ENCODE results near the gene SYT2. TPM values are rescaled to one million over a fixed set of nuclear protein-coding genes. Genes with fewer than 3 reads are reported as not detected.
"Not testable (repeated sequence)": the region's sequence is repeated elsewhere in the genome, so short reads cannot be mapped to it uniquely, and the experiment has no call there.

SYT2 gene
- total RNA-seq, 1 donor from 2014 or later: not detected

DNA sequence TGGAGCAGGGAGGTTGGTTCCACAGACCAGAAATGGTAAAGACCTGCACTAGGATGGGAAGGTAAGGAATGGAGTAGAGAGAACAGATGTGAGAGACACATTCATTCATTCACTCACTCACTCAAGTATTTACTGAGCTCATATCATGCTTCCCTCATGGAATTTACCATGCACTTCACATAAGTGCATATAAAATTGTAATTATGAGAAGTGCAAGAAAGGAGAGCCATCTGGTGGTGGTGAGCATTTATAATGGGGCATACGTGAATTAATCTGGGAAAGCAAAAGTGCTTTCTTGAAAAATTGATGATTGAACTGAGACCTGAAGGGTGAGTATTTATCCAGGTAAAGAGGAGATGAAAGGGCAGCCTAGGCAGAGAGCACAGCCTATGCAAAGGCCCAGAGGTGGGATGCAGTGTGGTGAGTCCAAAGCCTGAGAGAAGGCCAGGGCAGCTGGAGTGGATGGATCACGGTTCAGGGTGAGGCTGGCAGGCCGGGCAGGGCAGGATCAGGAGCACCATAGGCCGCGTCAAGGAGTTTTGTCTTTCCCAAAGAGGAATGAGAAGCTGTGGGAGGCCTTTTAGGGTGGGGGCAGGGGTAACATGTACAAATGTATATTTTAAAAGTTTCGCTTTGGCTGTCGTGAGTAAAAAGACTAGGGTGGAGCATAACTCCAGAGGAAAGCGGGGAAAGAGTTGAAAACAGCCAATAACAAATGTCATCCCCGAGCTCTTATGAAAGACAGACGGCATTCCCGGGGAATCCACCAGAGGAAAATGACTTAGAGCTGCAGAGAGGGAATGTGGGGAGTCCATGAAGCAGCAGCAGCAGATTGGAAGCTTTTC lies 95.7 kb downstream of the SYT2 start:
- DNase-seq (ENCODE audit: low read depth); H3K4me3 ChIP-seq (ENCODE audit: low read depth, low read length): not testable (repeated sequence)
- TF ChIP-seq CTCF (conservative IDR thresholded peaks at IDR 0.05; ENCODE audit: low read depth, low read length): peak; percentile 37

DNA sequence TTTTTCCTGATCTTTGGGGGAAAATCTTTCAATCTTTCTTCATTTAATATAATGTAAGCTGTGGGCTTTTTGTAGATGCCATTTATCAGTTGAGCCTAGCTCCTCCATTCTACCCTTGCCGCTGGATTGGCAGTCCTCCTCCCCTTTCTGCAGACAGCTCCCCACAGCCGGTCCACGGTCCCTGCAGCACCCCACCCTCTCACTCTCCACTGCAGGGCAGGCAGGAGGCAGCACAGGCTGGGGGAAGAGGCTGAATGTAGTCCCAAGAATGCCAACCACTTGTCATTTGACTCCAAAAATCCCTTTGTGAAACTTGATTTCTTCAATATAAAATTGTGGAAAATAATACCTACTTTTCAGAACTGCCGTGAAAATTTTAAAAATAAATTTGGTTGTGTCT lies 96.7 kb downstream of the SYT2 start:
- H3K4me3 ChIP-seq (ENCODE audit: low read depth, low read length): no peak overlapping the region
- no peak for TF ChIP-seq CTCF (conservative IDR thresholded peaks at IDR 0.05; ENCODE audit: low read depth, low read length)
- DNase-seq (ENCODE audit: low read depth): no peak

- not testable (repeated sequence) for H3K4me3 ChIP-seq (ENCODE audit: low read depth, low read length); DNase-seq (ENCODE audit: low read depth)
Measured at GRCh38 chr1:202612036-202612435, 98.2 kb downstream of the SYT2 start.

DNA sequence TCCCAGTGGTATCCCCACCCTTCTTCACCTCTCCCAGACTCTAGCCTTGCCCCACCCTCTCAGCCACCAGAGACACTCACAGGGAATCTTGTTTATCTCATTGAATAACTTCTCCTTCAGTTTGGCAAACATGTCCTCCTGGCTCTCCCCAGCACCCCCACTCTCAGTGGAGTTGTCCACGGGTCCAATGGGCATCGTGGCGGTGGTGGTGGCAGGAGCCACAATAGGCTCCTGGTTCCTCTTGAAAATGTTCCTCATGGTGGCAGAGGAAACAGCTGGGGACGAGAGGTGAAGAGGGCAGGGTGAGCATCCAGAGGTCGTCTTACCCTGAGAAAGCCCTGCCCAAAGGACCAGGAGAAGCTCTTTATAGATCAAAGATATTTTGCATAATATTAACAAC lies 104.7 kb downstream of the SYT2 start:
- no peak for DNase-seq (ENCODE audit: low read depth)
- TF ChIP-seq CTCF (conservative IDR thresholded peaks at IDR 0.05; ENCODE audit: low read depth, low read length): no peak
- no peak overlapping the region for H3K4me3 ChIP-seq (ENCODE audit: low read depth, low read length)

DNA sequence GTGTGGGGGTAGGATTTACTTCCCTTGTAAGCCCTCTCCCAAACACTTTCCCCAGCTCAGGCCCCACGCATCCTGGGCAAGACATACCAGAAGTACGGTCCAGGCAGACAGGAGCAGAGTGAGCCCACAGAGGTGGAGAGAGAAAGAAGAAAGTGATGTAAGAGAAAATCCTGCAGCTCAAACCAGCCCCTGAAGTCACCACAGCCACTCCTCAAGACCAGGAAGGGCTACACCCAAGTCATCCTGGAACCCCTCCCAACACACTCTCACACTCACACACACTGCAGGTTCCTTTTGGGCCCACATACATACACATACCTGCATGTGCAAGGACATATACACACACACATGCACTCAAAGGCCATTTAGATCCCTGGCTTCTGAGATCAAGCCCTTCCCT lies 106.8 kb downstream of the SYT2 start:
- DNase-seq (ENCODE audit: low read depth): no peak
- TF ChIP-seq CTCF (conservative IDR thresholded peaks at IDR 0.05; ENCODE audit: low read depth, low read length): no peak

DNA sequence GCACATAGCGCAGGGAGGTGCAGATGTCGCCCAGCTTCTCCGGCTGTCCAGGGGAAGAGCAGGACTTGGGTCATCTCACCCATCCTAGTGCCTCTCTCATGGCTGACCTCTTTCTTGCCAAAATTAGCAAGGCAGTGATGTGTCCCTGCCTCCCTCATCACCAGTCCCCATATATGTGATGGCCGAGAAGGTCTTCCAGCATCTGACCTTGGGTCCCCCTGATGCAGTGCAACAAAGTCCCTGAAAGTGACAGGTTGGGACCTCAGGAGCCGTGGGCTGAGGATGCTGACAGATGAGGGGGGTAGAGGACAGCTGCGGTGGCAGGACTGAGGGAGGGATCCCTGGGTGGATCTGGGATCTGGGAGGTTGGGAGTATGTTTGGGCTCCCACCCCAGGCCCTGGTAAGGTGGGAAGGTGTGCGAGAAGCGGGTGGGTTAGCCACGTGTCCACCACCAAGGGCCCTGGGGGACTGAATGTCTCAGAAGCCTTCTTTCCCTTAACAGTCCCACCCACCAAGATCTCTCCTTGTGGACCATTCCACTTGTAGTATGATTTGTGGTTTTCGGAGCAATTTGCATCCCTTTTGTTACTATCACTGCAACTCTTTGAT lies 109.7 kb downstream of the SYT2 start:
- H3K4me3 ChIP-seq (ENCODE audit: low read depth, low read length): no peak overlapping the region
- no peak for DNase-seq (ENCODE audit: low read depth)
- no peak for TF ChIP-seq CTCF (conservative IDR thresholded peaks at IDR 0.05; ENCODE audit: low read depth, low read length)

More for the DNA sequence above, 106.8 kb downstream of the SYT2 start:
- H3K4me3 ChIP-seq (ENCODE audit: low read depth, low read length): no peak overlapping the region

DNA sequence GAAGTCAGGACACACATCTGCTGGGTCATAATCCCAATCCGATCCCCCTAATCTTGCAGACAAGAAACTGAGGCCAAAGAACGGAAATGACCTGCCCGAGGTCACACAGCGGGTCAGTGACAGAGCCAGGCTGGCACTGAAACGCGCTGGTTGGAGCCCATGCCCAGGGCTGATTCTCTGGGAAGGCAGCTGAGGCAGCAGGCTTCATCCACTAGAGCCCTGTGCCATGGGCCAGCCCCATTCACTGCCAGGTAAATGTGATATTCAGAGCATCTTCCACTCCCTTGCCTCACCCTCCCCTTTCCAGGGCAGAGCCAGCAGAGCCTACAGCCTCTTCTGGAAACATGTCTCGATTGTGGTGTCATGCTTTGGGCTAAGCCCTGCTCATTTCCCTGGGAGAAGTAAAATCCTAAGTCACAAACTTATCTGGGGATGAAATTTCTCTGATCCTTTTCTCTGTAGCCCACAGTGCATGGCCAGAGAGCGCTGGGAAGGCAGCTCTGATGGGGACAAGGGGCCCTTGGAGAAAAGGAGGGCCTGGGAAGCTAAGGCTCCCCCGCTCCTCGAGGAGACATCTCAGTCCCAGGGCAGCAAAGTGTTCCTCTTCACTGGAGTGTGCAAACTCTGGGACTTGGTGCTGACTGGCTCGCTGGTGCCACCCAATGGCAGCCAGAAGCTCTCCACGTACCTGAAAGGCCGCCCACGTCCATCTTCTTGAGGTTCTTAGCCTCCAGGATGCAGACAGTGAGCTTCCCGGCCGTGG lies 110.4 kb downstream of the SYT2 start:
- TF ChIP-seq CTCF (conservative IDR thresholded peaks at IDR 0.05; ENCODE audit: low read depth, low read length): peak; percentile 91
- no peak for DNase-seq (ENCODE audit: low read depth)

More for the DNA sequence above, 110.4 kb downstream of the SYT2 start:
- no peak overlapping the region for H3K4me3 ChIP-seq (ENCODE audit: low read depth, low read length)

Data from epithelial cell of proximal tubule (primary cell).